ENCODE measurements around the gene PDGFB.

PDGFB gene

DNA sequence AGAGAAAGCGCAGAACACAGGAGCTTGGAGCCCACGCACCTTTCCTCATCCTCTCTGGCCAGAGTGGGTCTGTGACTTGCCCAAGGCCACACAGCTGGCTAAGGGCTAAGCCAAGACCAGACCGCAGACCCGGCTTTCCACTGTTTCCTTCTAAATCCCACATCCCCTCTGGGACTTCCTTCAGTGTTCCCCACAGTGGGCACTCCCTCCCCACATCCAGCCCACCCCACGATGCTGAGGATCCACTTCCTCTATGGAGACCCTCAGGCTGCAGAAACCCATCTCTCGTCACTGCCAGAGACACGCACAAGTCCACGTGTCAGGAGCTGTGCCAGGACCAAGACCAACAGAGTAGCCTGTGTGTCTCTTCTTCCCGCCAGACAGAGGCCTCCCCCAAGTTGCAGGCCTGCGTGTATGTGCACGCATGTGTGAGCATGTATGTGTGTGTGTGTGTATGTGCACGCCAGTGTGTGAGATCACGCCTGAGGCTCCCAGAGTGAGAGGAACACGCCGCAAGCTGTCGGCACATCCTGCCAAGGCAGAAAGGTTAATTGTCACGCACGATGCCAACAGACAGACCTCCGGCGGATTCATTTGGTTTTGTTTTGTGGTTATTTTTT lies 21.6 kb downstream of the PDGFB start:
- Histone ChIP-seq H3K9me2 (replicated peaks; ENCODE audit: insufficient read depth, low read length) (no peaks in the 10 kb centered on the region), H3K4me1 (ENCODE audit: low read length) (peaks cover 6% of the 10 kb centered on the region; the same call in 1 of the 2 replicates), H3K9me3 (replicated peaks; ENCODE audit: insufficient read depth, low read length) (no peaks in the 10 kb centered on the region), H3F3A (ENCODE audit: insufficient read depth, low read length) (no peaks in the 10 kb centered on the region), H2AFZ (ENCODE audit: low read length) (no peak overlapping the region), H3K4me3 (ENCODE audit: low read length) (no peak overlapping the region), H3K36me3 (replicated peaks; ENCODE audit: insufficient read depth, low read length) (no peaks in the 10 kb centered on the region), H3K9ac (ENCODE audit: low read length) (no peak overlapping the region), H4K20me1 (ENCODE audit: insufficient read depth, low read length) (no peaks in the 10 kb centered on the region), H3K4me2 (ENCODE audit: low read depth, low read length) (no peak overlapping the region), H3K27me3 (replicated peaks; ENCODE audit: insufficient read depth, low read length) (no peaks in the 10 kb centered on the region), H3K79me2 (ENCODE audit: low read length) (no peaks in the 10 kb centered on the region), H3K27ac (ENCODE audit: low read length) (no peak overlapping the region)
- no peak for DNase-seq
- no peak for TF ChIP-seq CTCF (IDR thresholded peaks at IDR 0.05; ENCODE audit: low read length)
- no peak for TF ChIP-seq EZH2phosphoT487 (IDR thresholded peaks at IDR 0.05; ENCODE audit: low read length)
- no peak for TF ChIP-seq EZH2 (optimal IDR thresholded peaks at IDR 0.05; ENCODE audit: low read depth, low read length)

DNA sequence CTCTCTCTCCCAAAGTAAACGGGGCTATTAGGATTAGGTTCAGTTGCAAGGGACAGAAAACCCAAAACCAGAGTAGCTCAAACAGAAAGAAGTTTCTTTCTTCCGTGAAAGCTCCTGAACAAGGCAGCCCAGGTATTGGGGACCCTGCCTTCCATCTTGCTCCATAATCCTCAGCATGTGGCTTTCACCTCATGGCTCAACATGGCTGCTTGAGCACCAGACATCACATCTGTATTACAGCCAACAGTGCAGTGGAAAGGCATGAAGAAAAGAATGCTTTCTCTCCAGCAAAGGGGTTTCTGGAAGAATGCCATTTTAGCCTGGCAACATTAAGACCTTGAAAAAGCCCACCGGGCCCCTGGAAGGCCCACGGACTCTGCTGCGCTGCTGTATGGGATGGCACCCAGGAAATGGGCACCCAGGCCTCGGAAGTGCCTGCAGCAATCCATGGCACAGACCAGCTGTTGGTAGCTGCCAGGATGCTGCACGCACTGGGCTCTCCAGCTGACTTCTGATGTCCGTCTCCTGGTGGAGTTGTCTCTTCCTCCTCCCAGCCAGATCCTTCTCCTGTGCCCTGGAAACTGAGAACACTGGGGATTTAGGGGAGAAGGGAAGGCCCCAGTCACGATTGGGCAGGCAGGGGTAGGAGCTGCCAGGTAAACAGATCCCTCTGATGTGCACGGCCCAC lies 22.6 kb downstream of the PDGFB start:
- H3K4me3 ChIP-seq (ENCODE audit: low read length): no peak overlapping the region
- no peaks in the 10 kb centered on the region for H3F3A ChIP-seq (ENCODE audit: insufficient read depth, low read length)
- H3K4me2 ChIP-seq (ENCODE audit: low read depth, low read length): no peak overlapping the region
- H2AFZ ChIP-seq (ENCODE audit: low read length): no peak overlapping the region
- H3K36me3 ChIP-seq (replicated peaks; ENCODE audit: insufficient read depth, low read length): no peaks in the 10 kb centered on the region
- H3K27ac ChIP-seq (ENCODE audit: low read length): no peak overlapping the region
- no peaks in the 10 kb centered on the region for H4K20me1 ChIP-seq (ENCODE audit: insufficient read depth, low read length)
- H3K79me2 ChIP-seq (ENCODE audit: low read length): no peaks in the 10 kb centered on the region
- TF ChIP-seq EZH2phosphoT487 (IDR thresholded peaks at IDR 0.05; ENCODE audit: low read length): no peak
- no peak overlapping the region for H3K9ac ChIP-seq (ENCODE audit: low read length)
- DNase-seq: no peak
- H3K9me2 ChIP-seq (replicated peaks; ENCODE audit: insufficient read depth, low read length): no peaks in the 10 kb centered on the region
- no peaks in the 10 kb centered on the region for H3K9me3 ChIP-seq (replicated peaks; ENCODE audit: insufficient read depth, low read length)
- peaks cover 6% of the 10 kb centered on the region; the same call in 1 of the 2 replicates for H3K4me1 ChIP-seq (ENCODE audit: low read length)
- no peaks in the 10 kb centered on the region for H3K27me3 ChIP-seq (replicated peaks; ENCODE audit: insufficient read depth, low read length)

- TF ChIP-seq CTCF (IDR thresholded peaks at IDR 0.05; ENCODE audit: low read length): no peak
- no peak for TF ChIP-seq EZH2phosphoT487 (IDR thresholded peaks at IDR 0.05; ENCODE audit: low read length)
- TF ChIP-seq EZH2 (optimal IDR thresholded peaks at IDR 0.05; ENCODE audit: low read depth, low read length): no peak
- Histone ChIP-seq H2AFZ (ENCODE audit: low read length) (no peak overlapping the region), H3K4me3 (ENCODE audit: low read length) (no peak overlapping the region), H3K4me1 (ENCODE audit: low read length) (peaks cover 6% of the 10 kb centered on the region; the same call in 1 of the 2 replicates), H3K27me3 (replicated peaks; ENCODE audit: insufficient read depth, low read length) (no peaks in the 10 kb centered on the region), H3K27ac (ENCODE audit: low read length) (no peak overlapping the region), H3K4me2 (ENCODE audit: low read depth, low read length) (no peak overlapping the region), H3K9me2 (replicated peaks; ENCODE audit: insufficient read depth, low read length) (no peaks in the 10 kb centered on the region), H3K36me3 (replicated peaks; ENCODE audit: insufficient read depth, low read length) (no peaks in the 10 kb centered on the region), H4K20me1 (ENCODE audit: insufficient read depth, low read length) (no peaks in the 10 kb centered on the region), H3F3A (ENCODE audit: insufficient read depth, low read length) (no peaks in the 10 kb centered on the region), H3K79me2 (ENCODE audit: low read length) (no peaks in the 10 kb centered on the region), H3K9me3 (replicated peaks; ENCODE audit: insufficient read depth, low read length) (no peaks in the 10 kb centered on the region), H3K9ac (ENCODE audit: low read length) (no peak overlapping the region)
- peak; percentile 37 for DNase-seq
These were observed 23.6 kb downstream of the PDGFB start for GRCh38 chr22:39220890-39221850.

All from MM.1S (cell line).